GM12801 (cell line): ENCODE data around the gene THNSL1.

Source experiments
- CTCF ChIP-seq: IDR thresholded peaks from one replicate; pipeline ENCODE4 v1.5.1; 2011; ENCODE audit warnings: control low read depth; ENCODE audit not compliant: insufficient read length; ENCODE audit errors: extremely low read depth

The THNSL1 gene

GRCh38 chr10:25061125-25061524, 44.7 kb downstream of the THNSL1 start:
- TF ChIP-seq CTCF: no peak

- TF ChIP-seq CTCF: no peak
These were observed 45.5 kb downstream of the THNSL1 start for GRCh38 chr10:25061711-25062449.

- no peak for TF ChIP-seq CTCF
These were observed 46.7 kb downstream of the THNSL1 start for GRCh38 chr10:25063157-25063556.

- no peak for TF ChIP-seq CTCF
These were observed 47.2 kb downstream of the THNSL1 start for GRCh38 chr10:25063644-25064043.

GRCh38 chr10:25064401-25064800, 48.0 kb downstream of the THNSL1 start:
- TF ChIP-seq CTCF: no peak

- no peak for TF ChIP-seq CTCF
These were observed 49.5 kb downstream of the THNSL1 start for GRCh38 chr10:25065761-25066476.

- no peak for TF ChIP-seq CTCF
These were observed 52.0 kb downstream of the THNSL1 start for GRCh38 chr10:25068152-25069058.
